ENCODE measurements around the gene ACBD4.

ACBD4 gene, protein sequence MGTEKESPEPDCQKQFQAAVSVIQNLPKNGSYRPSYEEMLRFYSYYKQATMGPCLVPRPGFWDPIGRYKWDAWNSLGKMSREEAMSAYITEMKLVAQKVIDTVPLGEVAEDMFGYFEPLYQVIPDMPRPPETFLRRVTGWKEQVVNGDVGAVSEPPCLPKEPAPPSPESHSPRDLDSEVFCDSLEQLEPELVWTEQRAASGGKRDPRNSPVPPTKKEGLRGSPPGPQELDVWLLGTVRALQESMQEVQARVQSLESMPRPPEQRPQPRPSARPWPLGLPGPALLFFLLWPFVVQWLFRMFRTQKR

DNA sequence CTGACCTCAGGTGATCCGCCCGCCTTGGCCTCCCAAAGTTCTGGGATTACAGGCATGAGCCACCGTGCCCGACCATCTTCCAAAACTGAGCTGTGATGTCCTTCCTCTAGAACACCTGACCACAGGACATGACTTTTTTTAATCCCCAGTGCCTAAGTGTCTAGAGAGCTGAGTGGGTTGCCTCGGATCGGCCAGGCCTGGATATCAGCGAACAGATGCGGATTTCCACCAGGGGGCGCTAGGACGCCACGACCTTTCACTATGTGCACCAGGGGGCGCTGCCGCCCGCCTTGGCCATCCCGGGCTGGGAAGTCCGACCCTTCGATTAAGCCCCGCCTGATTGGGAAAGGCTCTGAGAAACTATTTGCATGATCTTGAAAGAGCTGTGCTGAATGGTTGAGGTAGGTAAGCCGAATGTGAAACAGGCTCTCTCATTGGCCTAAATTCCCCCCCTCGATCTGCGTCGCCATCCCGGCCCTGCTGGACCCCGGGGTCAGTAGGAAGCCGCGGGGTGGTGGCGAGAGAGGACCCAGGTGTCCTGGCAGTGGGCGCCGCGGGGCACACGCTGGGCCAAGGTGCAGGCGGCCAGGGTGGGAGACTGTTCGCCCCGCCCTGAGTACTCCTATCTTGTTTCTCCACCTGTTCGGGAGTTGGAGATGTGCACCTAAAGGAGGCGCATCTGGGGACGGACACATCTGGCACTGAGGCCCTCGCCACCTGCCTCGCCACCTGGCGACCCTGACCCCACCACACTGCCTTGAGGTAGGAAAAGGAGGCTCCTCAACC lies at the start of gene ACBD4:
ACBD4 (plus strand) TSS at position 496 of the 786 bp plus-strand sequence. CDS start 458 bp downstream, outside the sequence.
- DNase-seq, result peak; percentile 97

DNA sequence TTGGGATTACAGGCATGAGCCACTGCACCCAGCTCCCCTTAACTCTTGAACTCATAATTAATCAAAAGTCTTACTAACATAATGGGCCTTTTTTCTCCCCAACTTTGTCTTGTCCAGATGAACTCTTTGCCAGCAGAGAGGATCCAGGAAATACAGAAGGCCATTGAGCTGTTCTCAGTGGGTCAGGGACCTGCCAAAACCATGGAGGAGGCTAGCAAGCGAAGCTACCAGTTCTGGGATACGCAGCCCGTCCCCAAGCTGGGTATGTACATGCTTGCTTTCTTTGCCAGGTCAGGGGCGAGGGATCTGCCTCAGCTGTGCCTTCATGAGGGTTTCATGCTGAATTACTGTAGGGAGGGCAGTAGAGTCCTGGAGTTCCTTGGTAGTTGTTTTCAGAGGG lies 49.1 kb upstream of the ACBD4 start:
- DNase-seq, result no peak

DNA sequence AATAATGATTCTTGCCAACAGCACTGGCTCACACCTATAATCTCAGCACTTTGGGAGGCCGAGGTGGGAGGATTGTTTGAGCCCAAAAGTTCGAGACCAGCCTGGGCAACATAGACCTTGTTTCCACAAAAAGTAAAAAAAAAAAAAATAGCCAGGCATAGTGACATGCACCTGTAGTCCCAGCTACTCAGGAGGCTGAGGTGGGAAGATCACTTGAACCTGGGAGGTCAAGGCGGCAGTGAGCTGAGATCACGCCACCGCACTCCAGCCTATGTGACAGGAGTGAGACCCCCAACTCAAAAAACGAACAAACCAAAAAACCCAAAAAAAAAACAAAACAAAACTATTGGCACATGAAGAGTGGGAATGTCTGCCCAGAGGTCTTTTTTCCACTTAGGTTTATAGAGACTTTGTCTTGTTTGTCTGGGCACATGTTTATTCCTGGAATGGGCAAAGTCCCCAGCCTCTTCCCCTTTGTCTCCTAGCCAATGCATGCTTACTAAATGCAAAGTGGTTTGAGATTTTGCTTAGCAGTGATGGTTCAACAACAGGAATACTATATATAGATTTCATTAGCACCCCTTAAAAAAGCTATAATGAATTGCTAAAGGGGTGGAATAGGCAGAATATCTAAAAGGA lies 48.5 kb upstream of the ACBD4 start:
- DNase-seq, result no peak

DNA sequence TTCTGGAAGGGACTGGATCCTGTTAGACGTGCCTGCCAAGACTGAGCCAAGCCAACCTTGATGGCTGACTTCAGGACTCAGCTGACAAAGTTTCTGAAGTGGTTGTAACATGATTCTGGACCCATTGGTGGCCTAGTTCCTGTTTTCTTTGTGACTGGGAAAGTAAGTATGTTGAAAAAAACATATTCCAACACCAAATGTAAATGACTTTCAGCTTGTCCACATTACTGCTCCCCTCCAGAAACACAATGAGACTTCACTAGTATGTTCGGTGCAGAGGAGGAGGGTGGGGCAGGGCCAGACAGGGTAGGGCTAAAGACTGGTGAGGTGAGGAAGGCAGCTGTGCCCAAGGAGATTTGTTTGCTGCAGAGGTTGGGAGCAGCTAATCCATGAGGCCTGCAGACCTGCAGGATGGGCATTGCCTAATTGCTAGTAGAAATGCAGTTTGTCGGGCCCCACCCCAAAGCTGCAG lies 47.9 kb upstream of the ACBD4 start:
- peak; percentile 50 for DNase-seq

DNA sequence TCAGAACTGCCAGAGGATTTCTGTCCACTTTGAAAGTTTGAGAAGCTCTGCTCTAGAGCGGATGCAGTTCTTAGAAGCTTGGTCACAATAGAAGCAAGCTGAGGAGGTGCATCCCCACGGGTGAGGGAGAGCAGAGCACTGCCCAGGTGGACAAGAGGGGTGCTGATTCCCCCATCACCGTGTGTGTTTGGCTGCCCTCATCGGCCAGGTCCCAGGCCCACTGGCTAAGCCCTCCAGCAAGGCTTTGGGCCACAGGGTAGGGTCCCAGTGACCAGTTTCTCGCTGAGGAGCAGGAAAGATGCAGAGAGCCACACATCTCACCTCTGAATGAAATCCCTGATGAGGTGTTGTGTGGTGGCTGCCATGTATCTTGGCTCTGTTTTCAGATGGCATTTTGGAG lies 47.5 kb upstream of the ACBD4 start:
- DNase-seq, result no peak

DNA sequence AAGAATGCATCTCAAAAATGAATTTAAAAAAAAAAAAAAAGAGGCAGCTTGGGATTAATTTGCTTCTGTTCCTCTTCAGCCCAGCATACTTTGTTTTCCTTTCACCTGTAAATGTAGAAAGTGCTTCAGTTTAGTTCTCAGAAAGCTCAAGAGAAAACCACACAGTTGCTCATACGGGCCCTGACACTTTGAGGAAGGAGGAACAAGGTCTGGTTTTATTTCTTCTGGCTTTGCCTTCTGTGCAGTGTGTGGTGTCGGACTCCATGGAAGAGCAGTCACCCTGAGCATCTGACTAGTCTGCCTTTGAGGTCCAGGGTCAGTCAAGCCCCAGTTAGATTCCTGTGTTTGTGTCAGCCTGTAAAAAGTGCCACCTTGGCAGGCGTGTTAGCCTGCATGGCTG lies 46.7 kb upstream of the ACBD4 start:
- DNase-seq, result peak; percentile 82

DNA sequence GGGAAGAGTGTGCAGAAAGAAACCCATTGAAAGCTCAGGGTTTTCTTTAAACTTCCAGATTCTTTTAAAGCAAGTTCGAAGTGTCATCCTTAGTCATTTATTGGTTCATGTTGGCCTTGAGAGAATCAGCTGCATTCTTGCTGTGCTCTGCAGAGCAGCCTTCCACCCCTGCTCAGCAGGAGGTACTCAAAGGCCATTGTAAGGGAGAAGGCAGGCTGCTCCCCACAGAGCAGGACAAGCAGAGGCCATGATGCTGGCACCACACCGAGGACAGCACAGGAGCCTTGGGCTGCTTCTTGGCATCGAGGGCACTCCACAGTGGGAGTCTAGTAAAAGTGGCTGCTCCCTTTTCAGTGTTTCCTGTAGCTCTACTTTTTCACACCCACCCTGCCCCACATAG lies 44.8 kb upstream of the ACBD4 start:
- no peak for DNase-seq

DNA sequence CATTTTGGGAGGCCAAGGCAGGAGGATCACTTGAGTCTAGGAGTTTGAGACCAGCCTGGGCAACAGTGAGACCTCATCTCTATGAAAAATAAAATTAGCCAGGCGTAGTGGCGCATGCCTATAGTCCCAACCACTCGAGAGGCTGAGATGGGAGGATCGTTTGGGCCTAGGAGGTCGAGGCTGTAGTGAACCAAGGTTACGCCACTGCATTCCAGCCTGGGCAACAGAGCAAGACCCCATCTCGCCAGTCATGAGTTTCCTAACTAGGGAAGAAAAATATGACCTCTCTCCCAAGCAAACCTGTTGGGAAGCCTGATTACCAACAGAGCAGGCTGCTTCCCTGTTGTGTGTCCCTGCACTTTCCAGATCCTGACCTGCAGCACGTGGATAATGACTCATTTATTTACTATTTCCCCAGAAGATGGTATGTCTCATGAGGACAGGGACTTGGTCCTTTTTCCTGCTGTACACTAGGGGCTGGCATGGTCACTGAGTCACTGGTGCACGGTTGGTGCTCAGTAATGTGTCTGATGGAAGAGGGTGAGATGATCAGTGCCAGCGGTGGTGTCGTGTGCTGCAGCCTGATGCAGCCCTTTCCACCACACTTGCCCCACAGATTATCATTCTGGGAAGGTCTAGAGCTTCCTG lies 43.6 kb upstream of the ACBD4 start:
- no peak for DNase-seq

DNA sequence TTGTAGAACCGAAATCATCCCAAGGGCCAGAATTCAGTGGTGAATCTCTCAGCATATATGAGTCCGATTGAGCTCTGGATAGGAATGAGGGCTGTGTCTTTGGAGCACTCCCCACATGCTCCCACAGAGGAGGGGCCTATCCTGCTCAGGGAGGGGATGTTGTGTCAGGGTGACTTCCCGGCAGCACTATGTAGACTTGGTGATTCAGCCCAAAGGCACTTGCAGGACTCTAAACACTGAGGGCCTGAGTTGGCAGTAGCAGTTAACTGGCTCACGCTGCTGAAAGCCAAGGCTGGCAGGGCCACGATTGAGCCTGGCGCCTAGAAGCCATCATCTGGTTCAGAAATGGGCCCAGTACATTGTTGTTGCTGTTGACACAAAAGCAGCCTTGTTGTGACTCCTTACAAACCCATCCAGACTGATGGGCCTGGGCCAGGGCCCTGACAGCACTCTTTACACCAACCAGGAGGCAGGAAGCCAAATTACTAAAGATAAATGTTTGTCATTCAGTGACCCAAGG lies 42.5 kb upstream of the ACBD4 start:
- DNase-seq, result no peak

DNA sequence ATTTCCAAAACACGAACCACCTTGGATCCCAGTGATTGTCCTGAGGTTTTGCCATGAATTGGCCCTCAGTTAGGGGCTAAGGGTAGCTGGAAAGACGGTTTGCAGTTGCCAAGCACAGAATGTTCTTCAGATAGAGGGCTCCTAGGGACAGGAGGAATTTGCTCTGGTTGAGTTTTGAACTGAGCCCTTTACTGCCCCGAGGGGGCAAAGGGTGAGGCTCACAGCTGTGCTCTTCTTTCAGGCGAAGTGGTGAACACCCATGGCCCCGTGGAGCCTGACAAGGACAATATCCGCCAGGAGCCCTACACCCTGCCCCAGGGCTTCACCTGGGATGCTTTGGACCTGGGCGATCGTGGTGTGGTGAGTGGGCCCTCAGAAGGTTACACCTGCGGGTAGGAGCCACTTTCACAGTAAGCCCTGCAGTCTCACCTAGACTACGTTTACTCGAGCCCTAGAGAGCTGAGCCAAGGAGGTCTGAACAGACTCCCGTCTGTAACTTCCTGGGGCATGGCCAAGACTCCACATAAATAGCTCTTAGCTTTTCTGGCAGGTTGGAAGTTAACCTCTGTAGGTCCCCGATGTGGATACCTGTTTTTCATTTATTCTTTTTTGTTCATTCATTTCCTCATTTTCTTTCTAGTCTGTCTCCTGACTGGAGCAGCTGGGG lies 41.9 kb upstream of the ACBD4 start:
- DNase-seq, result no peak

DNA sequence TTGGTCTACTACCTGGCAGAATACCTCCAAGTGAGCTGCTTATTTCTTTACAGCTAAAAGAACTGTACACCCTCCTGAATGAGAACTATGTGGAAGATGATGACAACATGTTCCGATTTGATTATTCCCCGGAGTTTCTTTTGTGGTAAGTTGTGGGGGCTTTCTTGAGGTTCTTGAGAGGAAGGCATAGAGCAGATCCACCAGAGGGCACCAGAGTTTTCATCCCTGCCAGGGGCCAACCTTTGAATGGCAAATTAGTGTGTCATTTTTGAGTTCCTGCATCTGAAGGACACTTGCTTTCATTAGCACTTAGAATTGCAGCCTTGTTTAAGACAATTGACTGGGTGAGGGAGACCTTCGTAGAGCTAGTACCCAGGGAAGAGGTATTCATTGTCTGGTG lies 39.3 kb upstream of the ACBD4 start:
- peak; percentile 37 for DNase-seq

DNA sequence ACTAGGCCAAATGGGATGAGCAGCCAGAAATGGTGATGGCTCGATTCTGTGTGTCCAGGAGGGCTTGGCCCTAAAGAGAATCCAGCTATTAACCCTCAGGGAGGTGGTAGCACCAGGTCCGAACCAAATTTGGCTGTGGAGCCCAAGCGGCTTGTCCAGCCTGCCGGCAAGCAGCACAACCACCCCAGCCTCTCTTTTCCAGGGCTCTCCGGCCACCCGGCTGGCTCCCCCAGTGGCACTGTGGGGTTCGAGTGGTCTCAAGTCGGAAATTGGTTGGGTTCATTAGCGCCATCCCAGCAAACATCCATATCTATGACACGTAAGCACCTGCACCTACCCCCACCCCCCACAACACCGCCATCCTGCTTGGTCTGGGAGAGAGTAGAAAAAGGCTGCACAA lies 38.6 kb upstream of the ACBD4 start:
- DNase-seq, result no peak

DNA sequence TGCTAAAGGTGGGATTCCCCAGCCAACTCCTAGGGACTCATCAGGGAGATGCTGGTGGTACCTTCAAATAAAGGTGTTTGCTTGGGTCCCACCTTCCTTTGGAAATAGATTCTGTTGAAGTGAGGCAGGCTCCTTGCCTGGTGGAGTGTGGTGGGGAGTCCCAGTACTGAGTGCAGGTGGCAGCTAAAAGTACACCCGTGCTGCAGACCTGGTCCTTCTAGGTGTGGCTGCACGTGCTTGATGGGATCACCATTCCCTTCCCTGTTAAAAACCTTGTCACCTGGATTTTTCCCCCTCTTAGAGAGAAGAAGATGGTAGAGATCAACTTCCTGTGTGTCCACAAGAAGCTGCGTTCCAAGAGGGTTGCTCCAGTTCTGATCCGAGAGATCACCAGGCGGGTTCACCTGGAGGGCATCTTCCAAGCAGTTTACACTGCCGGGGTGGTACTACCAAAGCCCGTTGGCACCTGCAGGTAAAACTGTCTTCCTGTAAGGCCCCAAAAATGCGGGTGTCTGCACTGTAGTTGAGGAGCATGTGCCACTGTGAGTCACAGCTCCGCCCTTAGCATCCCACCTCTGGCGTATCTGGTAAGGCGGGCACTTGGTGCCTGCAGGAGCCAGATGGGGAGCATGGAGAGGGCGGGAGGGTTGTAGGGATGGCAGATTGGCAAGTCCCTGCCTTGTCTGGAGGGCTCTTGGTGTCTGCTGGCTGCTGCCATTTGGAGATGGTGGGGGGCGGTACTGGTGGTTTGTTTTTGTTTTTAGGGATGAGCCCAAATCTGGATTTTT lies 37.2 kb upstream of the ACBD4 start:
- no peak for DNase-seq

DNA sequence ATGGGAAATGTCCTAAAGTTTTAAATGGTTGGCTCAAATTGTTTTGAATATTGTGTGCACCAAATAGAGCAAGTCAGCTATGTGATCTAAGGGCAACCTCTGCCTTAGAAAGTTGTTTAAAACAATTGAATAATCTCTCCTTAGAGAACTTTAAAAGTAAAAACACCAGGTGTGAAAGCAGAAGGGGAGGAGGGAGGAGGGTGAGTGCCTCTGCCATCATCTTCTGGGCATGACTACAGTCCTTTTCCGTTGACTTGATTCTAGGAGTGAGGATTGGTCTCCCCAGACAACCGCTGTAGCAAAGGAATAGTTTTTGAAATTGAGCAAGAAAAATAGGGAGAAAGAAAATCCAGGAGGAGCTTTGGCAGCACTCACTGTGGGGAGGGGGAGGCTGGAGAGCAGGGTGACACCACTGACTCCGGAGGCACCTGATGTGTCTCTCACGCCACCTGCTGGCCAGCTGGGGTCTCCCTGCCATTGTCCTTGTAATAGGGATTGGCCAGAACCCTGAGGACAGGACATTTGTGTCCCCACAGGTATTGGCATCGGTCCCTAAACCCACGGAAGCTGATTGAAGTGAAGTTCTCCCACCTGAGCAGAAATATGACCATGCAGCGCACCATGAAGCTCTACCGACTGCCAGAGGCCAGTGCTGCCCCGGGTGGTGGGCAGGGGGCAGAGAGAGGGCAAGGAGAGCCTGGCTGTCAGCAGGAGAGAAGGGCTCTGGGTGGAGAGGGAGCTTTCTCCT lies 36.4 kb upstream of the ACBD4 start:
- DNase-seq, result peak; percentile 53

DNA sequence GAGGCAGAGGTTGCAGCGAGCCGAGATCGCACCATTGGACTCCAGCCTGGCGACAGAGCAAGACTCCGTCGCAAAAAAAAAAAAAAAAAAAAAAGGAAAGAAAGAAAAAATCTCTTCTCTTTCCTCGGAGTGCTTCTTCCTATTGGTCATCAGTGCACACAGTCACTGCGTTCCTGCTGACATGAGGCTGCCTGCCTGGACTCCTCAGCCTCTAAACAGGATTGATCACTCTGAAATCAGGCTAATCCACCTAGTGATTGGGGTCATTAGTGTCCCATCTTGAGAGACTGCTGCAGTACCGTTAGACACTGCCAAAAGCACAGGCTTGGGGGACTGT lies 34.0 kb upstream of the ACBD4 start:
- no peak for DNase-seq

DNA sequence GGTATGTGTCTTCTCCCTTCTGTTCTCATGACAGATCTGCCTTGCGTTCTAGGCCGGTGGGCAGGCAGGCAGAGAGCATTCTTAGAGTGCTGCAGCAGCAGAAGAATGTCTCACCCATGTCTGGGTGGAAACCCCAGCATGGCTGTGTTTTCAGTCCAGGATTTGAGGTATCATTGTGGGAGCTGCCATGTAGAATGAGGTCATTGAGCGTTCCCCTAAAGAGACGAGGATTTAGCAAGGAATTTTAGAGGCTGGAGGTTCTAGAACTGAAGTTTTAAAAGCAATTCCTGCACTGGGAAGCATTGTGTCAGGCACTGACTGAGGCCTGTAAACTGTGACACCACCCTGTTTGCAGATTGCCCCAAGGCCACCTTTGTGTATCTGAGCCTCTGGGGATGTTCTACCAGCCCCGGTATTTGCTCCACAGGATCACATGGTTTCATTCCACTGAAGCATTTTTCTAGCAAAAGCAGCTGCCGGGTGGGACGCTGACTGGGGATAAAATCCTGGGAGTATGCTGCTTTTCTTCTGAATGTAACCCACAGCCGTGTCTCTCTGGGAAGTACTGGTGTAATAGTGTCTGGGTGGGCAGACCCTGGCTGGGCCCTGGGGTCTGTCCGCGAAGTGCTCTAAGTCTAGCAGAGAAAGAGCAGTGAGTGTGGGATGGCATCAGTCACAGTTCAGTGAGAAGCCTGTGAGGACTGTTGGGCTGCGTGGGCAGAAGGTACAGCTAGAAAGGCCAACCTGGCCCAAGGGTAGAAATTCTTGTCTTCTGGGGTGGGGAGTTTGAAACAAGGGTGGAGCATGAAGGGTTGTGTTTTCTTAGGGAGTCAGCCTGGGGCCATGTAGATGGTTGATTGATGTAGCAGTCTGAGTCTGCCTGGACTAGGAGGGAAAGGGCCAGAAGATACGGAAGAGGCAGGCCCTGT lies 33.3 kb upstream of the ACBD4 start:
- no peak for DNase-seq

DNA sequence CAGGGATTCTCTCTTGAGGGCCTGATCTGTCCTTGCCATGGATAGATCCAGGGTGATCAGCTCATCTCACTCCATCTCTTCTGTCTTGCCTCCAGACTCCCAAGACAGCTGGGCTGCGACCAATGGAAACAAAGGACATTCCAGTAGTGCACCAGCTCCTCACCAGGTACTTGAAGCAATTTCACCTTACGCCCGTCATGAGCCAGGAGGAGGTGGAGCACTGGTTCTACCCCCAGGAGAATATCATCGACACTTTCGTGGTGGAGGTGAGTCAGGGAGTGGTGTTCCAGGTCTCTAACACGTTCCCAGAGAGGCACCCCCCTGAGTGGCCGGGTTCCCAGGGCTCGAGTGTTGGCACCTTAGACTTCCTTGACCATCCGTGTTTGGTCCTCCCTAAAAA lies 32.6 kb upstream of the ACBD4 start:
- no peak for DNase-seq

DNA sequence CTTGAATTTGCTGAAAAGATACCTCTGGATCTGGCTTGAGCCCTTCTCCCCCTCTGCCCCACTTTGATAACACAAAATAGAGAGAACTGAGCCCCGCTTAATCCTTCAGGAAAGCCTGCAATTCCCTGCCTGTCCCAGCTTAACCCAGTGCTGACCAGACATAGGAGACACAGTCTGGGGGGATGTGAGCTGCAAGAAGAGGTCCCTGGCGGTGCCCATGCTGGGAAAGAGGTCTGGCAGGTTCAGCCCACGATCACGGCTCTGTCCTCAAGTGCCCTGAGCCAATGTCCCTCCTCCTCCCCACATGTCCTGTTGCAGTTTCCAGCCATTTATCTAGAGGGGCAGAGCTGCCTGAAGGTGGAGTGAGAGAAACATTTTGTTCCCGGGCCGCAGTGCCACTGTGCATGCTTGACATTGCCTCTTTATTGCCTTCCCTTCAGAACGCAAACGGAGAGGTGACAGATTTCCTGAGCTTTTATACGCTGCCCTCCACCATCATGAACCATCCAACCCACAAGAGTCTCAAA lies 32.2 kb upstream of the ACBD4 start:
- no peak for DNase-seq

DNA sequence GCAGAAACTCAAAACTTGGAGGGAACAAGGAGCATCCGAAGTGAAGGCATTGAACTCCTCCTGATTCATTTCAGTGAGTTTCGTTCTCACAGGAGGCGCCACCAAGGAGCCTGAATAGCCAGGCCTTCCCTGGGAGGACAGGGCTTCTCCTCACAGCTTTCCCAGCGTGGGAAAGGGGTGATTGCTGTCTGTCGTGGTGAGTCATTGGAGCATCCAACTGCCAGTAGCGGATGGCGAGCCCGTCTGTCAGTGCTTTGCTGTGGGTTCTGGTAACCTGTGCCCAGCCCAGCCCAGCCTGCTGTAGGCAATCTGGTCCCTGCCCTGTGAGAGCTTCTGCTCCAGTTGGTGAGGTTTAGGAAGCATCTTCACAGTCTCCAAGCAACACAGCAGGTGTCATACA lies 31.5 kb upstream of the ACBD4 start:
- DNase-seq, result no peak

DNA sequence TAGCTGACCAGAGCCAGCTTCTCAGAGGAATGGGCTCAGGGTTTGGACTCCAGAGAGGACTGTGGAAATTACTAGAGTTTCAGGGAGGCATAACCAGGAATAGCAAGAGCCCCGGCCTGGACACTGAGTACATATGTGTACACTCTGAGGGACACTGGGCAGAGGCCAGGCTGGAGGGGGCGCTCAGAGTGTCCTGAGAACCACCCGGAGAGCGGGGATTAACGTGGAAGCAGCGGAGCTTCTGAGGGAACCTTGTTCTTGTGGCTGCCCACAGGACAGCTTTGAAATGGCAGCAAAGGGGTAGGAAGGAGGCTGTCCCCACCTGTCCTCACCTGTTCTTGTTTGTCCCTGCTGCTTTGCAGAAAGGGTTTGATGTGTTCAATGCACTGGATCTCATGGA lies 31.0 kb upstream of the ACBD4 start:
- no peak for DNase-seq

All from MV-4-11 (cell line).